B cell (primary cell): Measurements from ENCODE around the gene PACSIN2.

Source experiments
- EZH2 ChIP-seq: IDR thresholded peaks from 2 replicates; pipeline ENCODE4 v1.6.1; 2012; ENCODE audit warnings: borderline replicate concordance, low read depth, mild to moderate bottlenecking, moderate library complexity, low read length; ENCODE audit not compliant: insufficient read depth, poor library complexity, severe bottlenecking
- TF ChIP-seq, protein P1 (sequence below): fragments of 200-600 bp; IDR thresholded peaks from one replicate; pipeline ENCODE4 v1.8.0; 2022; ENCODE audit warnings: antibody characterized with exemption, mild to moderate bottlenecking

DNA sequence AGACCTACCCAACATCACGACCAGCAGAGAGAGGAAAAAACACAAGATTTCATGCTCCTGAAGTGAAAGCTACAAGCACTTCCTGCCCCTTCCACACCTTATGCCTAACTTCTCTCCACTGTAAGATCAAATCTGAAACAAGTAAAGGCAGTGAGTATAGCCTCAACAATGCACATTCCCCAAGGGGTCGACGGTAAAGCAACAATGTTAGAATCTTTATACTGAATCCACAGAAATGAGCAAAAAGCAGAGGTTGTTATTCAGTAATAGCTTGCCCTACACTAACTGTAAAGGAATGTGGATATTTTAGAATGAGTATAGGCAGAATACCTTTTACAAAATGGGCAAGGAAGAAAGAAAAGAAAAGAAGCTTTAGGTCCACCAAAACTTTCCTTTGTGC is 173.5 kb downstream of the PACSIN2 start:
- TF ChIP-seq, protein P1, sequence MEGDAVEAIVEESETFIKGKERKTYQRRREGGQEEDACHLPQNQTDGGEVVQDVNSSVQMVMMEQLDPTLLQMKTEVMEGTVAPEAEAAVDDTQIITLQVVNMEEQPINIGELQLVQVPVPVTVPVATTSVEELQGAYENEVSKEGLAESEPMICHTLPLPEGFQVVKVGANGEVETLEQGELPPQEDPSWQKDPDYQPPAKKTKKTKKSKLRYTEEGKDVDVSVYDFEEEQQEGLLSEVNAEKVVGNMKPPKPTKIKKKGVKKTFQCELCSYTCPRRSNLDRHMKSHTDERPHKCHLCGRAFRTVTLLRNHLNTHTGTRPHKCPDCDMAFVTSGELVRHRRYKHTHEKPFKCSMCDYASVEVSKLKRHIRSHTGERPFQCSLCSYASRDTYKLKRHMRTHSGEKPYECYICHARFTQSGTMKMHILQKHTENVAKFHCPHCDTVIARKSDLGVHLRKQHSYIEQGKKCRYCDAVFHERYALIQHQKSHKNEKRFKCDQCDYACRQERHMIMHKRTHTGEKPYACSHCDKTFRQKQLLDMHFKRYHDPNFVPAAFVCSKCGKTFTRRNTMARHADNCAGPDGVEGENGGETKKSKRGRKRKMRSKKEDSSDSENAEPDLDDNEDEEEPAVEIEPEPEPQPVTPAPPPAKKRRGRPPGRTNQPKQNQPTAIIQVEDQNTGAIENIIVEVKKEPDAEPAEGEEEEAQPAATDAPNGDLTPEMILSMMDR, result no peak
- TF ChIP-seq EZH2, result no peak
